Upper lobe of left lung (tissue), 6 donors: Measurements from ENCODE around the gene WDTC1. TPM values are rescaled to one million over a fixed set of nuclear protein-coding genes. Genes with fewer than 3 reads are reported as not detected.

Experiments used
- ATAC-seq, 2 donors: fragments of 200-7000 bp; cut with Tn5 transposase; one replicate each; pipeline ENCODE4 v1.9.1; 2022; ENCODE audit warnings: mild to moderate bottlenecking in 2 of 2, moderate library complexity in 2 of 2; ENCODE audit not compliant: low FRiP score in 2 of 2
- DNase-seq, 2 donors: peaks; one replicate each; pipeline ENCODE4 v3.0.0-alpha.2; 2019 to 2020
- H3K27ac ChIP-seq, 4 donors: fragments of 200-600 bp; sonication (generic); one replicate each; pipeline ENCODE4 v1.5.1; 2016 to 2019
- H3K27me3 ChIP-seq, 4 donors: fragments of 200-600 bp; sonication (generic); one replicate each; pipeline ENCODE4 v1.5.1; 2017 to 2019
- H3K36me3 ChIP-seq, 4 donors: fragments of 200-600 bp; sonication (generic); one replicate each; pipeline ENCODE4 v1.5.1; 2016 to 2019
- H3K4me1 ChIP-seq, 4 donors: fragments of 200-600 bp; sonication (generic); one replicate each; pipeline ENCODE4 v1.5.1; 2018 to 2019
- H3K4me3 ChIP-seq, 4 donors: fragments of 200-600 bp; sonication (generic); one replicate each; pipeline ENCODE4 v1.5.1; 2017 to 2019; ENCODE audit warnings: mild to moderate bottlenecking in 2 of 4, moderate library complexity in 1 of 4
- H3K9me3 ChIP-seq, 4 donors: fragments of 200-600 bp; sonication (generic); one replicate each; pipeline ENCODE4 v1.5.1; 2018 to 2019
- EP300 ChIP-seq, 4 donors: sonication (generic); formaldehyde crosslinking; IDR thresholded peaks; one replicate each; pipeline ENCODE4 v1.5.1; 2017; ENCODE audit warnings: antibody characterized with exemption in 4 of 4, control low read depth in 2 of 4
- POLR2A ChIP-seq, 4 donors: fragments of 450-650 bp; IDR thresholded peaks; one replicate each; pipeline ENCODE4 v1.5.1; 2016 to 2017; ENCODE audit warnings: antibody characterized with exemption in 4 of 4, mild to moderate bottlenecking in 2 of 4
- POLR2AphosphoS5 ChIP-seq, 2 donors: sonication (generic); formaldehyde crosslinking; IDR thresholded peaks; one replicate each; pipeline ENCODE4 v1.5.1; 2017; ENCODE audit warnings: antibody characterized with exemption in 2 of 2
- WGBS, 2 donors: methylation state at CpG; one replicate each; pipeline ENCODE4 v1.1.5; 2017 to 2018; 5-methylcytosine and 5-hydroxymethylcytosine counted together
- total RNA-seq, 6 donors: library from RNA; depleted of rRNA in 4 of 6; stranded (reverse); fragments of >200 nt in 4 of 6; gene quantifications; one replicate each; pipeline versions ENCODE4 v1.1.0 to v1.2.1, GENCODE V29; 2016 to 2021
- TF ChIP-seq, protein P1 (sequence below), 6 experiments: fragments of 450-650 bp in 4 of 6; fragments of 200-600 bp in 2 of 6; sonication (generic) in 2 of 6; IDR thresholded peaks; one replicate each; pipeline ENCODE4 v1.5.1; 2016 to 2019; ENCODE audit warnings: antibody characterized with exemption in 6 of 6
- donor health status: DM: no; HTN: no; CAD: no; lungs with moderate emphysema.
- donor health status: DM: no; HTN: yes; CAD: no; lungs with severe emphysema.

WDTC1 gene
- total RNA-seq, 6 donors from 2014 or later: 43.5 to 75.0 (median 51.8) TPM

DNA sequence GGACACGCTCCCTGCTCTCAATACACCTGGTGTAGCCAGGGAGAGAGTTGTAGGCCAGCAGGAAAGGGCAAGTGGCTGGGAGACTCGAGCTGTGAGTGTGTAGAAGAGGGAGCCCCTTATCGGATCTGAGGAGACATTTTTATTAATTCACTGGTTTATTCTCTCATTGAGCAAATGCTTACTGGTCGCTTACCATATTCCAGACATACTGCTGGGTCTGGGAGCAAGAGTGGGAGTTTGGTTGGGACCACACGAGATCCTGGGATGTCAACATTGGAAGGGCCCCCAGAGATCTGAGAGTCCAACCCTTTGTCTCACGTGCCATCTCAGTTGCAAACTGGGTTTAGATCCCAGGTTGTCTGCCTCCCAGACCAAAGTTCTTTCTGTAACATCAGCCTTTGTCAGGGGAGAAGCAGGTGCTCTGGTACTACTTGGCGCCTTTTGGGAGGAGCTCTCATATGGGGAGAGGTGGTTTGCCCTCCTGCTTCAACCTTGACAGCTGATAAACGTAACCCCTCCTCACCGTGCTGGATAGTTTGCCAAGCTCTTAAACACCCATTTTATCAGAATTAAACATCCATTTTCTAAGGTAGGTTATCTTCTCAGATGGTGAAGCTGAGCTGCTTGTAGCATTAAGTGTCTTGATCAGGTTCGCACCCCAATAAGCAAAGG lies 88.3 kb downstream of the WDTC1 start:
- Histone ChIP-seq H3K27me3 (peaks cover 0 to 4% (median 0%) of the 10 kb centered on the region in 4 donors), H3K4me1 (peaks cover 9 to 44% (median 26%) of the 10 kb centered on the region in 4 donors), H3K36me3 (peaks cover 0 to 27% (median 16%) of the 10 kb centered on the region in 4 donors), H3K27ac (peak overlapping the region; percentile 89 to 95 (median 92)), H3K4me3 (peak overlapping the region; percentile 63 to 92 (median 82)), H3K9me3 (no peaks in the 10 kb centered on the region)
- 7 to 8% methylated on average over 9 to 10 of the region's 10 CpGs for WGBS, 2 donors
- TF ChIP-seq, protein P1, sequence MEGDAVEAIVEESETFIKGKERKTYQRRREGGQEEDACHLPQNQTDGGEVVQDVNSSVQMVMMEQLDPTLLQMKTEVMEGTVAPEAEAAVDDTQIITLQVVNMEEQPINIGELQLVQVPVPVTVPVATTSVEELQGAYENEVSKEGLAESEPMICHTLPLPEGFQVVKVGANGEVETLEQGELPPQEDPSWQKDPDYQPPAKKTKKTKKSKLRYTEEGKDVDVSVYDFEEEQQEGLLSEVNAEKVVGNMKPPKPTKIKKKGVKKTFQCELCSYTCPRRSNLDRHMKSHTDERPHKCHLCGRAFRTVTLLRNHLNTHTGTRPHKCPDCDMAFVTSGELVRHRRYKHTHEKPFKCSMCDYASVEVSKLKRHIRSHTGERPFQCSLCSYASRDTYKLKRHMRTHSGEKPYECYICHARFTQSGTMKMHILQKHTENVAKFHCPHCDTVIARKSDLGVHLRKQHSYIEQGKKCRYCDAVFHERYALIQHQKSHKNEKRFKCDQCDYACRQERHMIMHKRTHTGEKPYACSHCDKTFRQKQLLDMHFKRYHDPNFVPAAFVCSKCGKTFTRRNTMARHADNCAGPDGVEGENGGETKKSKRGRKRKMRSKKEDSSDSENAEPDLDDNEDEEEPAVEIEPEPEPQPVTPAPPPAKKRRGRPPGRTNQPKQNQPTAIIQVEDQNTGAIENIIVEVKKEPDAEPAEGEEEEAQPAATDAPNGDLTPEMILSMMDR (IDR thresholded peaks at IDR 0.05): no peak
- TF ChIP-seq POLR2AphosphoS5 (IDR thresholded peaks at IDR 0.05): no peak
- TF ChIP-seq POLR2A (IDR thresholded peaks at IDR 0.05): no peak
- no peak for TF ChIP-seq EP300 (IDR thresholded peaks at IDR 0.05)
- no peak for ATAC-seq
- DNase-seq: no peak

DNA sequence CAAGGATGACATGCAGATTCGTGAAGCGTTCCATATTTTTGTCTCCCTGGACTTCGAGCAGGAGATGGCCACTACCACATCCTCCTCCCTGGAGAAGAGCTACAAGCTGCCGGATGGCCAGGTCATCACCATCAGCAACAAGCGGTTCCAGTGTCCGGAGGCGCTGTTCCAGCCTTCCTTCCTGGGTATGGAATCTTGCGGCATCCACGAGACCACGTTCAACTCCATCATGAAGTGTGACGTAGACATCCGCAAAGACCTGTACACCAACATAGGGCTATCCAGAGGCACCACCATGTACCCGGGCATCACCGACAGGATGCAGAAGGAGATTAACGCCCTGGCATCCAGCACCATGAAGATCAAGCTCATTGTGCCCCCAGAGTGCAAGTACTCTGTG lies 90.9 kb downstream of the WDTC1 start:
- H3K27me3 ChIP-seq: no peaks in the 10 kb centered on the region
- WGBS, 2 donors: 95 to 96% methylated on average over 13 to 15 of the region's 15 CpGs
- TF ChIP-seq POLR2A (IDR thresholded peaks at IDR 0.05): no peak
- TF ChIP-seq POLR2AphosphoS5 (IDR thresholded peaks at IDR 0.05): no peak
- TF ChIP-seq EP300 (IDR thresholded peaks at IDR 0.05): no peak
- TF ChIP-seq, protein P1 (IDR thresholded peaks at IDR 0.05): no peak
- no peak overlapping the region for H3K27ac ChIP-seq
- peaks cover 0 to 44% (median 16%) of the 10 kb centered on the region in 4 donors for H3K36me3 ChIP-seq
- H3K4me1 ChIP-seq: peaks cover 12 to 45% (median 28%) of the 10 kb centered on the region in 4 donors
- H3K4me3 ChIP-seq: no peak overlapping the region
- H3K9me3 ChIP-seq: no peaks in the 10 kb centered on the region
- ATAC-seq (no peak), DNase-seq (no peak)

DNA sequence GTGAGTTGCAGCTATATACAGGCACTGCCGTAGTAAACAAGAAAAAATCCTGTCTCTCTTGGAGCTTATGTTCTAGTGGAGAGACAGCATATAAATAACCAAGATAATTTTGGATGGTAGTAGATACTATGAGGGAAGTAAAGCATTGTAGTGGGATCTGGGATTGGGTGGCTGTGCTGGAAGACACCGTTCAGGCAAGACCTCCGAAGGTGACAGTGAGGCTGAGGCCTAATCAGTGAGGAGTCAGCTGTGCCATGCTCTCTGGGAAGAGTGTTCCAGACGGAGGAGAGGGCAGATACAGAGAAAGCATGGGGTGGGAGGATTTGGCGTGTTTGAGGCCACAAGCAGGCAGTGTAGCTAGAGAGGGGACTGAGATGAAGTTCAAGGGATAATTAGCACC lies 93.5 kb downstream of the WDTC1 start:
- no peak overlapping the region for H3K4me3 ChIP-seq
- no peaks in the 10 kb centered on the region for H3K9me3 ChIP-seq
- DNase-seq (no peak), ATAC-seq (no peak)
- H3K4me1 ChIP-seq: peaks cover 10 to 48% (median 24%) of the 10 kb centered on the region in 4 donors
- WGBS, 2 donors: 89% methylated on average over 5 of the region's 5 CpGs
- no peaks in the 10 kb centered on the region for H3K27me3 ChIP-seq
- TF ChIP-seq EP300 (IDR thresholded peaks at IDR 0.05) (no peak), POLR2AphosphoS5 (IDR thresholded peaks at IDR 0.05) (no peak)
- TF ChIP-seq, protein P1 (IDR thresholded peaks at IDR 0.05): no peak
- H3K36me3 ChIP-seq: peaks cover 4 to 69% (median 35%) of the 10 kb centered on the region in 4 donors
- H3K27ac ChIP-seq: no peak overlapping the region

DNA sequence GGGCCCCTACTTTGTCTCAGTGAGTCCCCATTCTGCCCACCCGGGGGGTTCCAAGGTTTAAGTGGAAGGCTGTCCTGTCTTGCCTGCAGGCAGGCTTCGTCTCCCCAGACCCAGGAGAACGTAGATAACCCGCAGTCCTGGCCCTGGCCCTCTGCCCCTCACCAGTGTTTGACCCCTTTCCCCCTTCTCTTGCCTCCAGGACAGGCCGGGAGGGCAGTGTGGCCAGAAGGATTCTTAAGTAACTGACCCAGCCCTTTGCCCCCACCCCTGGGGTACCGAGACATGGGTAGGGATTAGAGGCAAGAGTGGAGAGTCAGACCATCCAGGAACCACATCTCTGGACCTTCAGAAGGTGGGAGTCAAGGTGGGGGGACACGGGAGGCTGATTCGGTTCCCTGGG lies 96.4 kb downstream of the WDTC1 start:
- no peak overlapping the region for H3K4me3 ChIP-seq
- TF ChIP-seq EP300 (IDR thresholded peaks at IDR 0.05) (no peak), POLR2AphosphoS5 (IDR thresholded peaks at IDR 0.05) (no peak)
- no peak for ATAC-seq
- H3K27ac ChIP-seq: no peak overlapping the region
- H3K4me1 ChIP-seq: peaks cover 2 to 33% (median 12%) of the 10 kb centered on the region in 4 donors
- no peaks in the 10 kb centered on the region for H3K27me3 ChIP-seq
- H3K9me3 ChIP-seq: no peaks in the 10 kb centered on the region
- no peak for DNase-seq
- 83 to 88% methylated on average over 8 of the region's 8 CpGs for WGBS, 2 donors
- H3K36me3 ChIP-seq: peaks cover 14 to 84% (median 54%) of the 10 kb centered on the region in 4 donors

DNA sequence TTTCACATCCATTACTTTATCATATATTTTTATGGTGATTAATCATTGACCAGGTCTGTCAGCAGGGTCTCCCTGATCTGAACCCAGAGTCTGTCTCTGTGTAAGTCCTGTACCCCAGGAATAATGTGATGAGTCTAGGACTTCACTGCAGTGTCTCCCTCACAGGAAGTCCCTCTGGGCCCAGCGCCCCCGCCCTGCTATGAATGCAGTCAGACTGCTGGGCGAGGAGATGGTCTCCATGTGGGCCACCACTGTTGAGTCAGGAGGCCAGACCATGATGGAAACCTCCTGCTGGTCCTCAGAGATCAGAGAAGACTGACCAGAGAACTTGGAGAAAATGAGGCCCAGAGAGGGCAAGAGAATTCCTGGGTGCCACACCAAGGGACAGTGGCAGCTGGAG lies 97.0 kb downstream of the WDTC1 start:
- Histone ChIP-seq H3K4me1 (peaks cover 2 to 27% (median 11%) of the 10 kb centered on the region in 4 donors), H3K9me3 (no peaks in the 10 kb centered on the region), H3K36me3 (peaks cover 14 to 88% (median 55%) of the 10 kb centered on the region in 4 donors), H3K27ac (peak overlapping the region in 1 of 4 donors; percentile 17), H3K4me3 (no peak overlapping the region), H3K27me3 (no peaks in the 10 kb centered on the region)
- WGBS, 2 donors: 83 to 85% methylated on average over 1 to 3 of the region's 3 CpGs
- no peak for TF ChIP-seq POLR2AphosphoS5 (IDR thresholded peaks at IDR 0.05)
- TF ChIP-seq EP300 (IDR thresholded peaks at IDR 0.05): no peak
- TF ChIP-seq POLR2A (IDR thresholded peaks at IDR 0.05): no peak
- TF ChIP-seq, protein P1 (IDR thresholded peaks at IDR 0.05): no peak
- DNase-seq (no peak), ATAC-seq (no peak)
